ENCODE results near the gene CECR2.

CECR2 gene

DNA sequence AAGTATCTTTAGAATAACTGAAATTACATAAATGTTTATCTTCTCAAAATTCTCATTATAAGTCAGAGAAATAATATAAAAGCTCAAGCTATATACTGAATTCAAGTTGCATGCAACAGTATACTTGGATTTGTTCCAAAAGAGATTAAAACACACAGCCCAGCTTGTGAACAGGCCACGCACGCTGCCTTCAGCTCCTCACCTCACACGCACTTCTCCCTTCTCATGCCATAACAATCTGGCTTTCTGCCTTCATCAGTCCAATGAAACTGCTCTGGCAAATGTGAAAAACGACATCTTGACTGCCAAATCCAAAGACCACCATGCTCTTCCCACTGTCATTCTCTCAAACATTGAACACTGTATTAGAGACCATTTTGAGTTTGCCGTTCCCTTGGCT, 237.2 kb downstream of the CECR2 start:
- no peak for DNase-seq (ENCODE audit: low read depth in 2 of 2)
